SK-N-SH (cell line): Measurements from ENCODE around the gene MAS1L.

Experiments used
- CHD2 ChIP-seq: fragments of 150-350 bp; IDR thresholded peaks from 2 replicates; pipeline ENCODE4 v1.6.1; 2018; ENCODE audit warnings: low read length; ENCODE audit not compliant: partially characterized antibody
- CTCF ChIP-seq: fragments of 200-600 bp; sonication (generic); IDR thresholded peaks from 2 replicates; pipeline ENCODE4 v1.6.1; 2017; ENCODE audit warnings: antibody characterized with exemption, mild to moderate bottlenecking, moderate library complexity
- EZH2phosphoT487 ChIP-seq: fragments of 200-600 bp; sonication (generic); IDR thresholded peaks from 2 replicates; pipeline ENCODE4 v1.6.1; 2017; ENCODE audit warnings: low read depth, mixed run types, mild to moderate bottlenecking, antibody characterized with exemption, moderate library complexity, borderline replicate concordance
- MAX ChIP-seq: IDR thresholded peaks from 2 replicates; pipeline ENCODE4 v1.4.0; 2012; ENCODE audit warnings: low read depth
- PBX3 ChIP-seq: IDR thresholded peaks from 2 replicates; pipeline ENCODE4; 2012
- POLR2AphosphoS5 ChIP-seq: IDR thresholded peaks from 2 replicates; pipeline ENCODE4 v1.6.1; 2012; ENCODE audit warnings: low read depth, low read length
- RFX5 ChIP-seq: IDR thresholded peaks from 2 replicates; pipeline ENCODE4 v1.6.1; 2012; ENCODE audit warnings: mild to moderate bottlenecking, improper control_type of control experiment, low read length
- TEAD4 ChIP-seq: IDR thresholded peaks from 2 replicates; pipeline ENCODE4 v1.4.0; 2012; ENCODE audit warnings: mild to moderate bottlenecking, borderline replicate concordance; ENCODE audit not compliant: insufficient read depth
- USF2 ChIP-seq: fragments of 150-350 bp; IDR thresholded peaks from 2 replicates; pipeline ENCODE4 v1.6.1; 2017; ENCODE audit warnings: antibody characterized with exemption, low read length, low read depth, borderline replicate concordance
- YY1 ChIP-seq: IDR thresholded peaks from 2 replicates; pipeline ENCODE4 v1.4.0; 2012; ENCODE audit warnings: low read depth, mild to moderate bottlenecking

GRCh38 chr6:29479560-29479959, 8.2 kb downstream of the MAS1L start:
- TF ChIP-seq MAX (no peak), CTCF (no peak), TEAD4 (no peak), EZH2phosphoT487 (no peak), YY1 (no peak), POLR2AphosphoS5 (no peak), USF2 (no peak), CHD2 (no peak), PBX3 (no peak), RFX5 (no peak)
